ENCODE results near the gene RFWD3. TPM values are rescaled to one million over a fixed set of nuclear protein-coding genes. Genes with fewer than 3 reads are reported as not detected.

The RFWD3 gene
- total and polyA plus RNA-seq, 2 donors: 11.6 to 29.7 TPM

- Histone ChIP-seq H3K27ac (ENCODE audit: low read depth in 1 of 2, low read length in 1 of 2) (no peak overlapping the region), H3K4me1 (ENCODE audit: control insufficient read depth in 2 of 2, insufficient read depth in 2 of 2, low read length in 2 of 2) (no peaks in the 10 kb centered on the region), H3K4me3 (ENCODE audit: low read length in 2 of 2) (no peak overlapping the region), H3K27me3 (ENCODE audit: control insufficient read depth in 2 of 2, insufficient read depth in 1 of 2, low read length in 1 of 2) (no peaks in the 10 kb centered on the region), H3K9me3 (ENCODE audit: control insufficient read depth in 2 of 2, insufficient read depth in 1 of 2, low read length in 1 of 2) (no peaks in the 10 kb centered on the region), H3K36me3 (ENCODE audit: control insufficient read depth in 2 of 2, insufficient read depth in 2 of 2, low read length in 1 of 2) (peaks cover 65 to 80% of the 10 kb centered on the region in 2 donors)
- DNase-seq (ENCODE audit: low read depth in 6 of 9, low spot score in 9 of 9): no peak
- WGBS: over 99% methylated on average over 4 of the region's 4 CpGs
Measured at GRCh38 chr16:74622005-74622404, 44.7 kb downstream of the RFWD3 start.

GRCh38 chr16:74617206-74617788, 49.4 kb downstream of the RFWD3 start:
- no peak overlapping the region for H3K4me3 ChIP-seq (ENCODE audit: low read length in 2 of 2)
- 94% methylated on average over 1 of the region's 1 CpG for WGBS
- H3K27me3 ChIP-seq (ENCODE audit: control insufficient read depth in 2 of 2, insufficient read depth in 1 of 2, low read length in 1 of 2): no peaks in the 10 kb centered on the region
- H3K4me1 ChIP-seq (ENCODE audit: control insufficient read depth in 2 of 2, insufficient read depth in 2 of 2, low read length in 2 of 2): no peaks in the 10 kb centered on the region
- no peak for DNase-seq (ENCODE audit: low read depth in 6 of 9, low spot score in 9 of 9)
- H3K27ac ChIP-seq (ENCODE audit: low read depth in 1 of 2, low read length in 1 of 2): no peak overlapping the region
- H3K36me3 ChIP-seq (ENCODE audit: control insufficient read depth in 2 of 2, insufficient read depth in 2 of 2, low read length in 1 of 2): peaks cover 37 to 48% of the 10 kb centered on the region in 2 donors
- no peaks in the 10 kb centered on the region for H3K9me3 ChIP-seq (ENCODE audit: control insufficient read depth in 2 of 2, insufficient read depth in 1 of 2, low read length in 1 of 2)

GRCh38 chr16:74611721-74612120, 55.0 kb downstream of the RFWD3 start:
- Histone ChIP-seq H3K4me1 (ENCODE audit: control insufficient read depth in 2 of 2, insufficient read depth in 2 of 2, low read length in 2 of 2) (peaks cover 0 to 12% of the 10 kb centered on the region in 2 donors), H3K27ac (ENCODE audit: low read depth in 1 of 2, low read length in 1 of 2) (no peak overlapping the region), H3K36me3 (ENCODE audit: control insufficient read depth in 2 of 2, insufficient read depth in 2 of 2, low read length in 1 of 2) (peaks cover 9 to 10% of the 10 kb centered on the region in 2 donors), H3K27me3 (ENCODE audit: control insufficient read depth in 2 of 2, insufficient read depth in 1 of 2, low read length in 1 of 2) (no peaks in the 10 kb centered on the region), H3K4me3 (ENCODE audit: low read length in 2 of 2) (no peak overlapping the region), H3K9me3 (ENCODE audit: control insufficient read depth in 2 of 2, insufficient read depth in 1 of 2, low read length in 1 of 2) (no peaks in the 10 kb centered on the region)
- 92% methylated on average over 1 of the region's 1 CpG for WGBS
- no peak for DNase-seq (ENCODE audit: low read depth in 6 of 9, low spot score in 9 of 9)

GRCh38 chr16:74608944-74609343, 57.7 kb downstream of the RFWD3 start:
- no peak overlapping the region for H3K27ac ChIP-seq (ENCODE audit: low read depth in 1 of 2, low read length in 1 of 2)
- H3K4me1 ChIP-seq (ENCODE audit: control insufficient read depth in 2 of 2, insufficient read depth in 2 of 2, low read length in 2 of 2): peaks cover 4 to 19% of the 10 kb centered on the region in 2 donors
- DNase-seq (ENCODE audit: low read depth in 6 of 9, low spot score in 9 of 9): peak in 1 of 9 donors; percentile 31
- no peaks in the 10 kb centered on the region for H3K27me3 ChIP-seq (ENCODE audit: control insufficient read depth in 2 of 2, insufficient read depth in 1 of 2, low read length in 1 of 2)
- no peak overlapping the region for H3K4me3 ChIP-seq (ENCODE audit: low read length in 2 of 2)
- no peaks in the 10 kb centered on the region for H3K9me3 ChIP-seq (ENCODE audit: control insufficient read depth in 2 of 2, insufficient read depth in 1 of 2, low read length in 1 of 2)
- H3K36me3 ChIP-seq (ENCODE audit: control insufficient read depth in 2 of 2, insufficient read depth in 2 of 2, low read length in 1 of 2): no peaks in the 10 kb centered on the region
- WGBS: 10% methylated on average over 6 of the region's 6 CpGs

- Histone ChIP-seq H3K36me3 (ENCODE audit: control insufficient read depth in 2 of 2, insufficient read depth in 2 of 2, low read length in 1 of 2) (no peaks in the 10 kb centered on the region), H3K27me3 (ENCODE audit: control insufficient read depth in 2 of 2, insufficient read depth in 1 of 2, low read length in 1 of 2) (no peaks in the 10 kb centered on the region), H3K4me3 (ENCODE audit: low read length in 2 of 2) (no peak overlapping the region), H3K4me1 (ENCODE audit: control insufficient read depth in 2 of 2, insufficient read depth in 2 of 2, low read length in 2 of 2) (peaks cover 6 to 22% of the 10 kb centered on the region in 2 donors), H3K9me3 (ENCODE audit: control insufficient read depth in 2 of 2, insufficient read depth in 1 of 2, low read length in 1 of 2) (no peaks in the 10 kb centered on the region), H3K27ac (ENCODE audit: low read depth in 1 of 2, low read length in 1 of 2) (no peak overlapping the region)
- DNase-seq (ENCODE audit: low read depth in 6 of 9, low spot score in 9 of 9): no peak
- 76% methylated on average over 6 of the region's 6 CpGs for WGBS
Measured at GRCh38 chr16:74608381-74608780, 58.3 kb downstream of the RFWD3 start.

- no peak for DNase-seq (ENCODE audit: low read depth in 6 of 9, low spot score in 9 of 9)
- H3K27ac ChIP-seq (ENCODE audit: low read depth in 1 of 2, low read length in 1 of 2): no peak overlapping the region
Measured at GRCh38 chr16:74607962-74608356, 58.7 kb downstream of the RFWD3 start.

GRCh38 chr16:74607310-74607961, 59.2 kb downstream of the RFWD3 start:
- no peaks in the 10 kb centered on the region for H3K36me3 ChIP-seq (ENCODE audit: control insufficient read depth in 2 of 2, insufficient read depth in 2 of 2, low read length in 1 of 2)
- peak overlapping the region; percentile 83 to 85 for H3K4me3 ChIP-seq (ENCODE audit: low read length in 2 of 2)
- H3K27me3 ChIP-seq (ENCODE audit: control insufficient read depth in 2 of 2, insufficient read depth in 1 of 2, low read length in 1 of 2): no peaks in the 10 kb centered on the region
- no peaks in the 10 kb centered on the region for H3K9me3 ChIP-seq (ENCODE audit: control insufficient read depth in 2 of 2, insufficient read depth in 1 of 2, low read length in 1 of 2)
- DNase-seq (ENCODE audit: low read depth in 6 of 9, low spot score in 9 of 9): no peak
- 34% methylated on average over 14 of the region's 14 CpGs for WGBS
- H3K4me1 ChIP-seq (ENCODE audit: control insufficient read depth in 2 of 2, insufficient read depth in 2 of 2, low read length in 2 of 2): peaks cover 6 to 22% of the 10 kb centered on the region in 2 donors
- H3K27ac ChIP-seq (ENCODE audit: low read depth in 1 of 2, low read length in 1 of 2): peak overlapping the region; percentile 73 to 97

More at GRCh38 chr16:74607962-74608356, 58.7 kb downstream of the RFWD3 start:
- WGBS: 94% methylated on average over 6 of the region's 6 CpGs
- Histone ChIP-seq H3K4me1 (ENCODE audit: control insufficient read depth in 2 of 2, insufficient read depth in 2 of 2, low read length in 2 of 2) (peaks cover 6 to 22% of the 10 kb centered on the region in 2 donors), H3K9me3 (ENCODE audit: control insufficient read depth in 2 of 2, insufficient read depth in 1 of 2, low read length in 1 of 2) (no peaks in the 10 kb centered on the region), H3K27me3 (ENCODE audit: control insufficient read depth in 2 of 2, insufficient read depth in 1 of 2, low read length in 1 of 2) (no peaks in the 10 kb centered on the region), H3K4me3 (ENCODE audit: low read length in 2 of 2) (no peak overlapping the region), H3K36me3 (ENCODE audit: control insufficient read depth in 2 of 2, insufficient read depth in 2 of 2, low read length in 1 of 2) (no peaks in the 10 kb centered on the region)

GRCh38 chr16:74606521-74607309, 60.0 kb downstream of the RFWD3 start, which contains the start of gene GLG1:
Gene GLG1, minus strand, starts transcription at chr16:74607114. Its CDS starts 20 bp downstream, at chr16:74607094.
- H3K4me3 ChIP-seq (ENCODE audit: low read length in 2 of 2): peak within 1 kb of the TSS; percentile 83 to 85
- DNase-seq (ENCODE audit: low read depth in 6 of 9, low spot score in 9 of 9): peak; percentile 73 to 96 (median 90)
- no peaks in the 10 kb centered on the region for H3K27me3 ChIP-seq (ENCODE audit: control insufficient read depth in 2 of 2, insufficient read depth in 1 of 2, low read length in 1 of 2)
- H3K27ac ChIP-seq (ENCODE audit: low read depth in 1 of 2, low read length in 1 of 2): peak within 1 kb of the TSS; percentile 97
- no peaks in the 10 kb centered on the region for H3K36me3 ChIP-seq (ENCODE audit: control insufficient read depth in 2 of 2, insufficient read depth in 2 of 2, low read length in 1 of 2)
- H3K4me1 ChIP-seq (ENCODE audit: control insufficient read depth in 2 of 2, insufficient read depth in 2 of 2, low read length in 2 of 2): peaks cover 6 to 22% of the 10 kb centered on the region in 2 donors
- under 1% methylated on average over 77 of the region's 77 CpGs for WGBS
- H3K9me3 ChIP-seq (ENCODE audit: control insufficient read depth in 2 of 2, insufficient read depth in 1 of 2, low read length in 1 of 2): no peaks in the 10 kb centered on the region
